Heart right ventricle (tissue), 16 donors: ENCODE data around the gene HEATR5B. TPM values are rescaled to one million over a fixed set of nuclear protein-coding genes. Genes with fewer than 3 reads are reported as not detected.
A peak's percentile ranks its signal among the peaks of the same experiment; 100 is the strongest.

Source experiments
- ATAC-seq, 8 donors: fragments of 200-7000 bp; cut with Tn5 transposase; one replicate each; pipeline ENCODE4 v1.9.1; 2020; ENCODE audit warnings: mild to moderate bottlenecking in 8 of 8, moderate library complexity in 8 of 8, moderate number of reproducible peaks in 1 of 8
- DNase-seq, 2 donors: peaks; one replicate each; pipeline ENCODE4 v3.0.0-alpha.2; 2020
- H3K27ac ChIP-seq, 10 donors: fragments of 200-600 bp; sonication (generic) in 2 of 10; one replicate each; pipeline versions ENCODE4 v1.5.0 to v1.8.0; 2020 to 2022; ENCODE audit warnings: mild to moderate bottlenecking in 3 of 10
- H3K27me3 ChIP-seq, 7 donors: fragments of 200-600 bp; one replicate each; pipeline ENCODE4 v1.8.0; 2021 to 2022; ENCODE audit warnings: mild to moderate bottlenecking in 2 of 7
- H3K36me3 ChIP-seq, 9 donors: fragments of 200-600 bp; sonication (generic) in 1 of 9; one replicate each; pipeline versions ENCODE4 v1.5.0 to v1.8.0; 2020 to 2022; ENCODE audit warnings: mild to moderate bottlenecking in 2 of 9
- H3K4me1 ChIP-seq, 9 donors: fragments of 200-600 bp; sonication (generic) in 1 of 9; one replicate each; pipeline versions ENCODE4 v1.5.0 to v1.8.0; 2020 to 2022; ENCODE audit warnings: mild to moderate bottlenecking in 4 of 9
- H3K4me3 ChIP-seq, 10 donors: fragments of 200-600 bp; sonication (generic) in 2 of 10; one replicate each; pipeline versions ENCODE4 v1.5.0 to v1.8.0; 2020 to 2022; ENCODE audit warnings: mild to moderate bottlenecking in 7 of 10, moderate library complexity in 2 of 10
- H3K9me3 ChIP-seq, 11 donors: fragments of 200-600 bp in 10 of 11; sonication (generic) in 2 of 11; one replicate each; pipeline versions ENCODE4 v1.5.0 to v1.8.0; 2013 to 2022; ENCODE audit warnings: mild to moderate bottlenecking in 2 of 11, control low read depth in 1 of 11, moderate library complexity in 1 of 11
- CTCF ChIP-seq, 9 donors: fragments of 200-600 bp; sonication (generic) in 2 of 9; IDR thresholded peaks; one replicate each; pipeline versions ENCODE4 v1.5.0 to v1.8.0; 2021 to 2022; ENCODE audit warnings: antibody characterized with exemption in 9 of 9, mild to moderate bottlenecking in 5 of 9, moderate library complexity in 1 of 9
- WGBS, 2 donors: extraction: QIAGEN DNeasy Blood & Tissue Kit; methylation state at CpG; one replicate each; pipeline ENCODE4 v1.1.7; 2013; ENCODE audit warnings: inconsistent platforms in 1 of 2; 5-methylcytosine and 5-hydroxymethylcytosine counted together
- intact Hi-C, 10 donors: fragments of 100-400 bp; cut with DNase I; formaldehyde crosslinking; loops; one replicate each; pipeline versions ENCODE4 v1.11.1 to v1.14.2; 2022
- polyA plus RNA-seq, 2 donors: library from polyadenylated mRNA; stranded (reverse); fragments of 200-250 nt; gene quantifications; one replicate each; pipeline ENCODE4 v1.2.3, GENCODE V29; 2013
- total RNA-seq, 10 donors: library from RNA; stranded (reverse); fragmentation: NEBNext Ultra II Directional in 3 of 10; extraction: Animal tissue kit (Norgen Biotek cat#: 25700) in 3 of 10; gene quantifications; one replicate each; pipeline versions ENCODE4 v1.2.1 to v1.2.4, GENCODE V29; 2021 to 2023
- donor health status: Arrhythmogenic right ventricular cardiomyopathy.
- donor health status: ischemic (EF 13 %, LVEDD 7.1; RV severe dilation, severe dysfunction).
- donor health status: healthy with polysubstance abuse.
- donor health status: DM: no; HTN: yes; CAD: no.
- donor health status: DM: no; HTN: no; CAD: no.
- donor health status: ischemic (EF 25% LVEDD 6.9; RV normal size, moderate dysfunction).
- donor health status: ischemic (EF 25% LVEDD 5.7; RV mildly dilated, moderate dysfunction).
- donor health status: healthy.
- donor health status: DM: yes; HTN: yes; CAD: no.
- donor health status: Ischemic cardiomyopathy.
- donor health status: ischemic (EF 35%, LVEDD 5.7; RV mildly dilated, moderate dysfunction).
- donor health status: nonischemic (EF 11% LVEDD 7.7; RV severe dilation, severe dysfunction).
- donor health status: DM: yes; HTN: yes; CAD: no.
- donor health status: PGD.
- donor health status: ischemic (EF 29% LVEDD 5.4; RV normal size, mild dysfunction).
- donor health status: nonischemic (EF 23%, LVEDD 6.1; RV moderate dilation, normal function).

HEATR5B gene
- total and polyA plus RNA-seq, 12 donors, result 3.7 to 27.4 (median 17.4) TPM

- no peaks in the 10 kb centered on the region for H3K27me3 ChIP-seq
- DNase-seq, result no peak
- H3K36me3 ChIP-seq, result peaks cover 0 to 21% (median 4%) of the 10 kb centered on the region in 9 donors
- intact Hi-C loops, result no loop called here
- no peak overlapping the region for H3K4me3 ChIP-seq
- peaks cover 0 to 8% (median 0%) of the 10 kb centered on the region in 11 donors for H3K9me3 ChIP-seq
- 86 to 90% methylated on average over 8 of the region's 8 CpGs for WGBS, 2 donors
- ATAC-seq, result peak in 3 of 8 donors; percentile 14 to 45 (median 29)
- TF ChIP-seq CTCF (IDR thresholded peaks at IDR 0.05), result no peak
- H3K27ac ChIP-seq, result peak overlapping the region in 5 of 10 donors; percentile 21 to 72 (median 62)
- H3K4me1 ChIP-seq, result peaks cover 0 to 23% (median 4%) of the 10 kb centered on the region in 9 donors
Measured at GRCh38 chr2:36975306-36975705, 108.9 kb downstream of the HEATR5B start.

GRCh38 chr2:36973320-36973719, 110.9 kb downstream of the HEATR5B start:
- Histone ChIP-seq H3K36me3 (peaks cover 0 to under 1% (median 0%) of the 10 kb centered on the region in 9 donors), H3K27me3 (no peaks in the 10 kb centered on the region), H3K4me1 (peaks cover 0 to 23% (median 4%) of the 10 kb centered on the region in 9 donors), H3K27ac (peak overlapping the region in 5 of 10 donors; percentile 16 to 59 (median 52)), H3K9me3 (peaks cover 0 to 4% (median 0%) of the 10 kb centered on the region in 11 donors), H3K4me3 (no peak overlapping the region)
- TF ChIP-seq CTCF (IDR thresholded peaks at IDR 0.05), result no peak
- ATAC-seq (peak in 7 of 8 donors; percentile 25 to 71 (median 53)), DNase-seq (no peak)
- WGBS, 2 donors, result 26 to 40% methylated on average over 2 of the region's 2 CpGs
- intact Hi-C loops, result no loop called here

GRCh38 chr2:36971990-36972389, 112.2 kb downstream of the HEATR5B start:
- intact Hi-C loops, result no loop called here
- no peaks in the 10 kb centered on the region for H3K9me3 ChIP-seq
- no peak overlapping the region for H3K27ac ChIP-seq
- ATAC-seq (no peak), DNase-seq (no peak)
- H3K27me3 ChIP-seq, result no peaks in the 10 kb centered on the region
- H3K36me3 ChIP-seq, result no peaks in the 10 kb centered on the region
- no peak overlapping the region for H3K4me3 ChIP-seq
- TF ChIP-seq CTCF (IDR thresholded peaks at IDR 0.05), result no peak
- peaks cover 0 to 35% (median 10%) of the 10 kb centered on the region in 9 donors for H3K4me1 ChIP-seq

GRCh38 chr2:36967236-36967876, 116.8 kb downstream of the HEATR5B start:
- no peaks in the 10 kb centered on the region for H3K9me3 ChIP-seq
- H3K4me1 ChIP-seq, result peaks cover 0 to 48% (median 34%) of the 10 kb centered on the region in 9 donors
- intact Hi-C loops, result loop anchor here in 2 of 10 donors (5.0 to 10.0 kb wide), 2 partner anchors 35 to 53 kb away; no protein-coding TSS in a partner anchor
- H3K4me3 ChIP-seq, result peak overlapping the region; percentile 45 to 98 (median 82)
- no peaks in the 10 kb centered on the region for H3K27me3 ChIP-seq
- no peak for DNase-seq
- TF ChIP-seq CTCF (IDR thresholded peaks at IDR 0.05), result no peak
- peak overlapping the region; percentile 75 to 96 (median 92) for H3K27ac ChIP-seq
- WGBS, 2 donors, result 15% methylated on average over 15 of the region's 15 CpGs
- ATAC-seq, result no peak
- no peaks in the 10 kb centered on the region for H3K36me3 ChIP-seq
